22Rv1 (cell line): ENCODE data around the gene DLD.

ENCODE experiments used
- ZFX ChIP-seq: fragments of 450-650 bp; IDR thresholded peaks from 2 replicates; pipeline ENCODE4 v1.6.1; 2017; ENCODE audit warnings: antibody characterized with exemption, borderline replicate concordance
- TF ChIP-seq, protein P1 (sequence below): fragments of 450-650 bp; IDR thresholded peaks from 2 replicates; pipeline ENCODE4 v1.5.1; 2017; ENCODE audit warnings: mild to moderate bottlenecking

DNA sequence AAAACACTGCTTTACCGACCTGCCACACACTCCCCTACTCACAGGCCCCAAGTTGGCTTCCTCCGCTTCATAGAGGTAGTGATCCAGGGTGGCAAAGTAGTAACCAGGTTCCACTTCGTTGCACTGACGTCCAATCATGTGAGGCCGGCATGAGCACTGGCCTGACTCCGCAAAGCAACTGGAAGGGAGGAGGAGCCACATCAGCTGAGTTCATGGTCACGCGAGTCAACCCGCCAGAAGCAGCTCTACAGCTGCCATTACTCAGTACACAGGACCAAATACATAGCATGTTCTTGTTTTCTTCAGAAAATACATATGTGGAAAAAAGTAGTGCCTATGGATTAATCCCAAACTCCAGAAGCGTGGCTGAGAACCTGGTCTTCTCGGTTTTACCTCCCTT, 73.5 kb downstream of the DLD start:
- TF ChIP-seq, protein P1, sequence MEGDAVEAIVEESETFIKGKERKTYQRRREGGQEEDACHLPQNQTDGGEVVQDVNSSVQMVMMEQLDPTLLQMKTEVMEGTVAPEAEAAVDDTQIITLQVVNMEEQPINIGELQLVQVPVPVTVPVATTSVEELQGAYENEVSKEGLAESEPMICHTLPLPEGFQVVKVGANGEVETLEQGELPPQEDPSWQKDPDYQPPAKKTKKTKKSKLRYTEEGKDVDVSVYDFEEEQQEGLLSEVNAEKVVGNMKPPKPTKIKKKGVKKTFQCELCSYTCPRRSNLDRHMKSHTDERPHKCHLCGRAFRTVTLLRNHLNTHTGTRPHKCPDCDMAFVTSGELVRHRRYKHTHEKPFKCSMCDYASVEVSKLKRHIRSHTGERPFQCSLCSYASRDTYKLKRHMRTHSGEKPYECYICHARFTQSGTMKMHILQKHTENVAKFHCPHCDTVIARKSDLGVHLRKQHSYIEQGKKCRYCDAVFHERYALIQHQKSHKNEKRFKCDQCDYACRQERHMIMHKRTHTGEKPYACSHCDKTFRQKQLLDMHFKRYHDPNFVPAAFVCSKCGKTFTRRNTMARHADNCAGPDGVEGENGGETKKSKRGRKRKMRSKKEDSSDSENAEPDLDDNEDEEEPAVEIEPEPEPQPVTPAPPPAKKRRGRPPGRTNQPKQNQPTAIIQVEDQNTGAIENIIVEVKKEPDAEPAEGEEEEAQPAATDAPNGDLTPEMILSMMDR, result no peak
- no peak for TF ChIP-seq ZFX
